Measurements from ENCODE around the gene ABCB10.
"Not testable (repeated sequence)": the region's sequence is repeated elsewhere in the genome, so short reads cannot be mapped to it uniquely, and the experiment has no call there.

The ABCB10 gene

GRCh38 chr1:229514578-229515275 lies 43.8 kb downstream of the ABCB10 start:
- ATAC-seq (ENCODE audit: insufficient read depth, low read depth), result peak; percentile 99
- Histone ChIP-seq H3K27me3 (ENCODE audit: insufficient read depth, low read length, poor library complexity) (no peaks in the 10 kb centered on the region), H3K9me3 (ENCODE audit: insufficient read depth, low read length, severe bottlenecking) (no peaks in the 10 kb centered on the region), H3K4me1 (ENCODE audit: insufficient read depth, low read length) (no peaks in the 10 kb centered on the region), H3K4me3 (ENCODE audit: low read depth in 1 of 2, low read length in 2 of 2) (no peak overlapping the region), H3K4me2 (ENCODE audit: insufficient read depth, low read length) (no peak overlapping the region), H2AFZ (ENCODE audit: low read depth, low read length) (no peak overlapping the region), H4K20me1 (ENCODE audit: insufficient read depth, low read length) (no peaks in the 10 kb centered on the region), H3K27ac (ENCODE audit: low read length) (no peak overlapping the region), H3K9ac (ENCODE audit: low read depth, low read length) (no peak overlapping the region), H3K79me2 (ENCODE audit: insufficient read depth, low read length) (no peaks in the 10 kb centered on the region), H3K36me3 (ENCODE audit: insufficient read depth, low read length) (peaks cover 8% of the 10 kb centered on the region; the same call in 1 of the 2 replicates)
- TF ChIP-seq, protein P1, sequence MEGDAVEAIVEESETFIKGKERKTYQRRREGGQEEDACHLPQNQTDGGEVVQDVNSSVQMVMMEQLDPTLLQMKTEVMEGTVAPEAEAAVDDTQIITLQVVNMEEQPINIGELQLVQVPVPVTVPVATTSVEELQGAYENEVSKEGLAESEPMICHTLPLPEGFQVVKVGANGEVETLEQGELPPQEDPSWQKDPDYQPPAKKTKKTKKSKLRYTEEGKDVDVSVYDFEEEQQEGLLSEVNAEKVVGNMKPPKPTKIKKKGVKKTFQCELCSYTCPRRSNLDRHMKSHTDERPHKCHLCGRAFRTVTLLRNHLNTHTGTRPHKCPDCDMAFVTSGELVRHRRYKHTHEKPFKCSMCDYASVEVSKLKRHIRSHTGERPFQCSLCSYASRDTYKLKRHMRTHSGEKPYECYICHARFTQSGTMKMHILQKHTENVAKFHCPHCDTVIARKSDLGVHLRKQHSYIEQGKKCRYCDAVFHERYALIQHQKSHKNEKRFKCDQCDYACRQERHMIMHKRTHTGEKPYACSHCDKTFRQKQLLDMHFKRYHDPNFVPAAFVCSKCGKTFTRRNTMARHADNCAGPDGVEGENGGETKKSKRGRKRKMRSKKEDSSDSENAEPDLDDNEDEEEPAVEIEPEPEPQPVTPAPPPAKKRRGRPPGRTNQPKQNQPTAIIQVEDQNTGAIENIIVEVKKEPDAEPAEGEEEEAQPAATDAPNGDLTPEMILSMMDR (IDR thresholded peaks at IDR 0.05; ENCODE audit: borderline replicate concordance, extremely low read depth, low read length, poor library complexity, severe bottlenecking), result peak; percentile 93
- no peak for TF ChIP-seq EZH2 (IDR thresholded peaks at IDR 0.05; ENCODE audit: borderline replicate concordance, low read depth, low read length, severe bottlenecking)
- peak; percentile 68 for DNase-seq

DNA sequence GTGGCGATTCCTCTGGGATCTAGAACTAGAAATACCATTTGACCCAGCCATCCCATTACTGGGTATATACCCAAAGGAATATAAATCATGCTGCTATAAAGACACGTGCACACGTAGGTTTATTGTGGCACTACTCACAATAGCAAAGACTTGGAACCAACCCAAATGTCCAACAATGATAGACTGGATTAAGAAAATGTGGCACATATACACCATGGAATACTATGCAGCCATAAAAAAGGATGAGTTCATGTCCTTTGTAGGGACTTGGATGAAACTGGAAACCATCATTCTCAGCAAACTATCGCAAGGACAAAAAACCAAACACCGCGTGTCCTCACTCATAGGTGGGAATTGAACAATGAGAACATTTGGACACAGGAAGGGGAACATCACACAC lies 46.9 kb downstream of the ABCB10 start:
- H3K36me3 ChIP-seq (ENCODE audit: insufficient read depth, low read length); H3K27ac ChIP-seq (ENCODE audit: low read length); H3K27me3 ChIP-seq (ENCODE audit: insufficient read depth, low read length, poor library complexity); H3K4me3 ChIP-seq (ENCODE audit: low read depth in 1 of 2, low read length in 2 of 2); DNase-seq; H3K9me3 ChIP-seq (ENCODE audit: insufficient read depth, low read length, severe bottlenecking); H3K4me2 ChIP-seq (ENCODE audit: insufficient read depth, low read length); ATAC-seq (ENCODE audit: insufficient read depth, low read depth); H3K9ac ChIP-seq (ENCODE audit: low read depth, low read length); H4K20me1 ChIP-seq (ENCODE audit: insufficient read depth, low read length); H2AFZ ChIP-seq (ENCODE audit: low read depth, low read length): not testable (repeated sequence)
- peaks cover 23% of the 10 kb centered on the region for H3K4me1 ChIP-seq (ENCODE audit: insufficient read depth, low read length)
- H3K79me2 ChIP-seq (ENCODE audit: insufficient read depth, low read length), result peaks cover 15% of the 10 kb centered on the region

DNA sequence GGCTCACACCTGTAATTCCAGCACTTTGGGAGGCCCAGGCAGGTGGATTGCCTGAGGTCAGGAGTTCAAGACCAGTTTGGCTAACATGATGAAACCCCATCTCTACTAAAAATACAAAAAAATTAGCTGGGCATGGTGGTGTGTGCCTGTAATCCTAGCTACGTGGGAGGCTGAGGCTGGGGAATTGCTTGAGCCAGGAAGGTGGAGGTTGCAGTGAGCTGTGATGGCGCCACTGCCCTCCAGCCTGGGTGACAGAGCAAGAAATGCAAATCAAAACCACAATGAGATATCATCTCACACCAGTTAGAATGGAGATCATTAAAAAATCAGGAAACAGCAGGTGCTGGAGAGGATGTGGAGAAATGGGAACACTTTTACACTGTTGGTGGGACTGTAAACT lies 47.3 kb downstream of the ABCB10 start:
- H3K4me1 ChIP-seq (ENCODE audit: insufficient read depth, low read length), result peaks cover 27% of the 10 kb centered on the region
- H3K9ac ChIP-seq (ENCODE audit: low read depth, low read length); DNase-seq; H2AFZ ChIP-seq (ENCODE audit: low read depth, low read length); H4K20me1 ChIP-seq (ENCODE audit: insufficient read depth, low read length); H3K4me2 ChIP-seq (ENCODE audit: insufficient read depth, low read length); H3K9me3 ChIP-seq (ENCODE audit: insufficient read depth, low read length, severe bottlenecking); H3K4me3 ChIP-seq (ENCODE audit: low read depth in 1 of 2, low read length in 2 of 2); H3K36me3 ChIP-seq (ENCODE audit: insufficient read depth, low read length); H3K27ac ChIP-seq (ENCODE audit: low read length); ATAC-seq (ENCODE audit: insufficient read depth, low read depth); H3K27me3 ChIP-seq (ENCODE audit: insufficient read depth, low read length, poor library complexity): not testable (repeated sequence)
- peaks cover 20% of the 10 kb centered on the region for H3K79me2 ChIP-seq (ENCODE audit: insufficient read depth, low read length)

DNA sequence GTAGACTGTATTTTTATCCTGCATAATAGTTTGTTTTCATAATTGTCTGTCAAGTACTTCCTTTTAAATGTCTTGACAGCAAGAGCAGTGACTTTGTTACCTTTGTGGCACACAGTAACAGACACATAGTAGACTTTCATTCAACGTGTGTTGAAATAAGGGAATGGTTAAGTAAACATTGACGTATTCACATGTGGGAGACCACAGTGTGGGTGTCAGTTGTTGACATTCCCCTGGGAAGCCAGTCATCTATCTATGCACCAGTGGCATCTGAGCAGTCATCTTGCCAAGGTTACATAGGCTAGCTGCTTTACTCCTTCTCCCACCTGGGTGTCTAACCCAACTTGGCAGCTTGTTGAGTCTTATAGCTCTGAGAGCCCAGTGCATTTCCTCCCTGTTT lies 48.9 kb downstream of the ABCB10 start:
- no peaks in the 10 kb centered on the region for H3K9me3 ChIP-seq (ENCODE audit: insufficient read depth, low read length, severe bottlenecking)
- no peaks in the 10 kb centered on the region for H4K20me1 ChIP-seq (ENCODE audit: insufficient read depth, low read length)
- H3K4me2 ChIP-seq (ENCODE audit: insufficient read depth, low read length), result no peak overlapping the region
- peaks cover 8% of the 10 kb centered on the region for H3K36me3 ChIP-seq (ENCODE audit: insufficient read depth, low read length)
- no peak for DNase-seq
- no peak overlapping the region for H3K27ac ChIP-seq (ENCODE audit: low read length)
- no peak overlapping the region for H3K9ac ChIP-seq (ENCODE audit: low read depth, low read length)
- H3K4me3 ChIP-seq (ENCODE audit: low read depth in 1 of 2, low read length in 2 of 2), result no peak overlapping the region
- H3K4me1 ChIP-seq (ENCODE audit: insufficient read depth, low read length), result peaks cover 32% of the 10 kb centered on the region
- ATAC-seq (ENCODE audit: insufficient read depth, low read depth), result no peak
- TF ChIP-seq EZH2 (IDR thresholded peaks at IDR 0.05; ENCODE audit: borderline replicate concordance, low read depth, low read length, severe bottlenecking), result no peak
- TF ChIP-seq, protein P1 (IDR thresholded peaks at IDR 0.05; ENCODE audit: borderline replicate concordance, extremely low read depth, low read length, poor library complexity, severe bottlenecking), result no peak
- peaks cover 33% of the 10 kb centered on the region for H3K79me2 ChIP-seq (ENCODE audit: insufficient read depth, low read length)
- H3K27me3 ChIP-seq (ENCODE audit: insufficient read depth, low read length, poor library complexity), result no peaks in the 10 kb centered on the region
- H2AFZ ChIP-seq (ENCODE audit: low read depth, low read length), result peak overlapping the region; percentile 91

Measured in DND-41 (cell line).